Erythroblast (primary cell): Measurements from ENCODE around the gene POLN.

Experiments used
- GATA1 ChIP-seq: IDR thresholded peaks from 2 replicates; pipeline ENCODE4 v1.6.1; 2011; ENCODE audit warnings: low read depth, mild to moderate bottlenecking, control low read depth, low read length, moderate library complexity
- POLR2A ChIP-seq: IDR thresholded peaks from 2 replicates; pipeline ENCODE4 v1.6.1; 2011; ENCODE audit warnings: mild to moderate bottlenecking, low read length

DNA sequence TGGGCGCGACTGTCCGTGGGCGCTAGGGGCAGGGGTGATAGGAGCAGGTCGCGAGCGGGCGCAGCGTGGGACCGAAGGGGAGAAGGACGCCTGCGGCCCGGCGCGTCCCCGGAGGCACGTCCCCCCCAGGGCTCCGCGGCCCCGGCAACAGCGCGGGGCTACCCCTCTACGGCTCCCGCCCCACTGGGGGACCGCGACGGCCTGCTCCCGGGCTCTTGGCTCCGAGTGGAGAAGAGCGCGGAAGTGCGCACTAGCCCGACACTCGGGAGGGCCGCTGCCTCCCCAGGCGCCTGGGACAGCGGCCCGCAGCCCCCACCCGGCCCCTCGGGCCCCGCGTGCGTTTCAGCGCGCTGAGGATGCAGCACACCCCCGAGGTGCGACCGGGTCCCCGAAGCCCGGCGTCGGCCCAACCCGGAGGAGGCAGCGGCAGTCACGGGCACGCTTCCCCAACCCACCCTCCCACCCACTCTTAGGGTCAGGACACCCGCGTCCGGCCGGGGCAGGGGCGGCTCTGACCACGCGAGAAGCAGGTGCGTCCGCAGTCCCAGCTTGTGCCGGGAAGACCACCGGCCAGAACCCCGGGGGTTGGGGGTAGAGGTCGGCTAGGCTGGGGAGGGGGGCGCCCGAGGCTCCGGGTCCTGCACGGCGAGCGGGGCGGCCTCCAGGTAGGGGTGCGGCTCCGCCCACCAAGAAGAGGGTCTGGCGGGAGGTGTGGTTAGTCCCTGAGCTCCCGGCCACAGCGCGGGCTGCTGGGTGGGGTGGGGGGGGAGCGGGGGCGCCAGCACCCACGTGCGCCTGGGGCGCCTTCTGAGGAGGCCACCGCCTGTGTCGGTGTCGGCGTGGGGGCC lies 201.3 kb downstream of the POLN start:
- TF ChIP-seq POLR2A, result no peak
- no peak for TF ChIP-seq GATA1
